ENCODE results near the gene TAF6.
A peak's percentile ranks its signal among the peaks of the same experiment; 100 is the strongest.

DNA sequence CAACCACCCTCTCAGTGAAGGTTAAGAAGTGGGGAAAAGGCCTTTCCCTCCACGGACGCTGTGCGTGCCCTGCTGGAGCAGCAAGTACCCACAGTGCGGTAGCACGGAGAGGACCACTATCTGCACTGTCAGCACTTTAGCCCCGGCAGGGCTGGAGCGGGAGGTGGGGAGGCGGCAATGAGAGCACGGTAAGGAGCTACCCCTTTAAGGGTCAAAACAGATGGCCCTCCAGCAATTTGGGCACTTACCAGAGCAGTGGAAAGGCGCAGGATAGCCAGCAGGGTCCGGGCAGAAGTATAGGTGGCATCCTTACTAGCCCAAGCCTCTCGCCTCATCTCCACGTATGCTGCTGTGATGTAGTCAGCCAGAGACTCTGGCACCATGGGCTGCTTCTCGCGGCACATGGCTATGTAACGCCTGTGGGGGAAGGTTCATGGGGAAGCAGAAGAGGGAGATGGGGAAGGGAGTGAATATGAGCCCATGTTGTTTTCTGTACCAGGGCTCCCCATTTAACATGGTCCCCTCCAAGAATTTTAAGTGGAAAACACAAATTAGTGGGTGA is 25.2 kb downstream of the TAF6 start:
- TF ChIP-seq ZFP37 (tag by site-specific recombination; IDR thresholded peaks at IDR 0.05) (no peak; the same call in 1 of the 2 replicates), ZNF664 (tag by site-specific recombination; IDR thresholded peaks at IDR 0.05) (no peak), PRDM1 (tag by site-specific recombination; IDR thresholded peaks at IDR 0.05) (no peak), ZNF175 (tag by site-specific recombination; IDR thresholded peaks at IDR 0.05) (no peak), ZNF792 (tag by site-specific recombination; IDR thresholded peaks at IDR 0.05) (no peak), ZNF629 (tag by site-specific recombination; IDR thresholded peaks at IDR 0.05) (peak; percentile 59; the same call in 1 of the 2 replicates), ZBTB1 (tag by site-specific recombination; IDR thresholded peaks at IDR 0.05) (no peak)
- TF ChIP-seq, protein P1, sequence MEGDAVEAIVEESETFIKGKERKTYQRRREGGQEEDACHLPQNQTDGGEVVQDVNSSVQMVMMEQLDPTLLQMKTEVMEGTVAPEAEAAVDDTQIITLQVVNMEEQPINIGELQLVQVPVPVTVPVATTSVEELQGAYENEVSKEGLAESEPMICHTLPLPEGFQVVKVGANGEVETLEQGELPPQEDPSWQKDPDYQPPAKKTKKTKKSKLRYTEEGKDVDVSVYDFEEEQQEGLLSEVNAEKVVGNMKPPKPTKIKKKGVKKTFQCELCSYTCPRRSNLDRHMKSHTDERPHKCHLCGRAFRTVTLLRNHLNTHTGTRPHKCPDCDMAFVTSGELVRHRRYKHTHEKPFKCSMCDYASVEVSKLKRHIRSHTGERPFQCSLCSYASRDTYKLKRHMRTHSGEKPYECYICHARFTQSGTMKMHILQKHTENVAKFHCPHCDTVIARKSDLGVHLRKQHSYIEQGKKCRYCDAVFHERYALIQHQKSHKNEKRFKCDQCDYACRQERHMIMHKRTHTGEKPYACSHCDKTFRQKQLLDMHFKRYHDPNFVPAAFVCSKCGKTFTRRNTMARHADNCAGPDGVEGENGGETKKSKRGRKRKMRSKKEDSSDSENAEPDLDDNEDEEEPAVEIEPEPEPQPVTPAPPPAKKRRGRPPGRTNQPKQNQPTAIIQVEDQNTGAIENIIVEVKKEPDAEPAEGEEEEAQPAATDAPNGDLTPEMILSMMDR (tag by site-specific recombination; IDR thresholded peaks at IDR 0.05) = no peak

All from HEK293 (cell line).